ENCODE measurements around the gene CDHR1.

CDHR1 gene

DNA sequence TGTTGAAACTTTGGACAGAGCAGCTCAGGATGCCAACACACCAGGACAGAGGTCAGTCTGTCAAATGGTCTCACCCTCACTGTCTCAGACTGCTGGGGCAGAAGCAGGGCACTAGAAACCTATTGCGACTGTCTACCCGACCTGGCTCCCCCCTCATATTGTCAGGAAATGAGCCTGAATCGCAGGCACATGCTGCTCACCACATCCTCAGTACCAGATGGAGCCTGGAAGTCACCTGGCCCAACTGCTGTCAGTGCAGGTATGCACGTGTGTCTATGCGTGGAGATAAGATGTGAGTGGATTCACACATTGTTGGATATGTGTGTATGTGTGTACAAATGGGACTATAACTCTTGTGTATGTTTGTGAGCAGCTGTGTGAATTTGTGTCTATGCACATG, 3.2 kb upstream of the CDHR1 start:
- Histone ChIP-seq H3K4me1 (ENCODE audit: control insufficient read depth in 1 of 2, insufficient read depth in 2 of 2, low read length in 2 of 2) (peaks cover 0 to 10% of the 10 kb centered on the region in 2 donors), H3K27me3 (ENCODE audit: low read depth, low read length) (peaks cover 31% of the 10 kb centered on the region), H3K9me3 (ENCODE audit: control insufficient read depth in 1 of 2, low read length in 2 of 2) (no peaks in the 10 kb centered on the region), H3K36me3 (ENCODE audit: control insufficient read depth in 1 of 2, insufficient read depth in 2 of 2, low read length in 2 of 2) (no peaks in the 10 kb centered on the region), H3K27ac (ENCODE audit: low read length) (no peak overlapping the region), H3K4me3 (ENCODE audit: low read depth in 1 of 2, low read length in 2 of 2) (no peak overlapping the region)

DNA sequence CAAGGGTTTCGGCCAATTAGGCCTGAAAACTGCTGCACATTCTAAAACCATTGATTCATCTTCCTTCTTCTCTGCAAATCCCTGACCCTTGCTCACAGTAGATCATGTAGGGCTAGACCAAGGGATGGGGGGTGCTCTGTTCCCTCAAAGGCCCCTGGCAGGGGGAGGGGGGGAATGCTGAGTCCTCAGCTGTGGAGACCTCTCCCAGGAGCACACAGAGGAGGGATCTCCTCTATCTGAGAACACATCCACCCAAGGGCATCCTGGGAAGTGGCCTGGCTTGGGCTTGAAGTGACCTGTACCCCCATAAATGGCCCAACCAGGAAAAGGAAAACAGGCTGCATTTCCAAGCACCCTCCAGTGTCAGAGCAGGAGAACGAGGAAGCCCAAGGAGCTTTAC, 1.0 kb upstream of the CDHR1 start:
- Histone ChIP-seq H3K4me3 (ENCODE audit: low read depth in 1 of 2, low read length in 2 of 2) (no peak overlapping the region), H3K4me1 (ENCODE audit: control insufficient read depth in 1 of 2, insufficient read depth in 2 of 2, low read length in 2 of 2) (peaks cover 0 to 10% of the 10 kb centered on the region in 2 donors), H3K27me3 (ENCODE audit: low read depth, low read length) (peaks cover 35% of the 10 kb centered on the region), H3K9me3 (ENCODE audit: control insufficient read depth in 1 of 2, low read length in 2 of 2) (no peaks in the 10 kb centered on the region), H3K36me3 (ENCODE audit: control insufficient read depth in 1 of 2, insufficient read depth in 2 of 2, low read length in 2 of 2) (no peaks in the 10 kb centered on the region), H3K27ac (ENCODE audit: low read length) (no peak overlapping the region)

DNA sequence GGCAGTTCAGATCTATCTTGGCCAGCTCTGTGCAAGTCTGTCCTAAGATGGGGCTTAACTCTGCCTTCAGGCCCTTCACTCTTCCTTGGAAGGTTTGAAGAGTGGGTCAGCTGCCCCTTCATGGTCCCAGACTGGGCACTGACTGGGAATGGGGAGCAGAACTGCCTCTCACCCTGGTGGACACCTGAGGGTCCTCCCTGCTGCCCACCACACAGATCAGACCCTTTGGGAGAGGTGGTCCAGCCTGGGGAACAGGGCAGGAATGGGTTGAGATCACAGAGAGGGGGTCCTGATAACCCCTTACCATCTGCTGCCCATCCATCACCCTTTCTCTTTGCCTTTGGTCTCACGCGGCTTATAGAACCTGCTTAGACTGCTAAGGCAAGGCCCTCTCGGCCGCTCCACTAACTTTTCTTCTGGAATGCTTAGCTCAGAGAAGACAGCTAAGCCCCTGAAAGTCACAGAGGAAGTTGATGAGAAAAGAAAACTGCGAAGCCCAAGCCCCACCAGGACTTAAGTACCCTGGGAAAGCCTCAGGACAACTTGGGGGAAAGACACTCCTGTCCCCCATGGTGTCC, 402 bp upstream of the CDHR1 start:
- Histone ChIP-seq H3K27me3 (ENCODE audit: low read depth, low read length) (peaks cover 35% of the 10 kb centered on the region), H3K9me3 (ENCODE audit: control insufficient read depth in 1 of 2, low read length in 2 of 2) (no peaks in the 10 kb centered on the region), H3K27ac (ENCODE audit: low read length) (no peak overlapping the region), H3K4me3 (ENCODE audit: low read depth in 1 of 2, low read length in 2 of 2) (peak overlapping the region; percentile 30 to 67), H3K4me1 (ENCODE audit: control insufficient read depth in 1 of 2, insufficient read depth in 2 of 2, low read length in 2 of 2) (peaks cover 0 to 10% of the 10 kb centered on the region in 2 donors), H3K36me3 (ENCODE audit: control insufficient read depth in 1 of 2, insufficient read depth in 2 of 2, low read length in 2 of 2) (no peaks in the 10 kb centered on the region)

DNA sequence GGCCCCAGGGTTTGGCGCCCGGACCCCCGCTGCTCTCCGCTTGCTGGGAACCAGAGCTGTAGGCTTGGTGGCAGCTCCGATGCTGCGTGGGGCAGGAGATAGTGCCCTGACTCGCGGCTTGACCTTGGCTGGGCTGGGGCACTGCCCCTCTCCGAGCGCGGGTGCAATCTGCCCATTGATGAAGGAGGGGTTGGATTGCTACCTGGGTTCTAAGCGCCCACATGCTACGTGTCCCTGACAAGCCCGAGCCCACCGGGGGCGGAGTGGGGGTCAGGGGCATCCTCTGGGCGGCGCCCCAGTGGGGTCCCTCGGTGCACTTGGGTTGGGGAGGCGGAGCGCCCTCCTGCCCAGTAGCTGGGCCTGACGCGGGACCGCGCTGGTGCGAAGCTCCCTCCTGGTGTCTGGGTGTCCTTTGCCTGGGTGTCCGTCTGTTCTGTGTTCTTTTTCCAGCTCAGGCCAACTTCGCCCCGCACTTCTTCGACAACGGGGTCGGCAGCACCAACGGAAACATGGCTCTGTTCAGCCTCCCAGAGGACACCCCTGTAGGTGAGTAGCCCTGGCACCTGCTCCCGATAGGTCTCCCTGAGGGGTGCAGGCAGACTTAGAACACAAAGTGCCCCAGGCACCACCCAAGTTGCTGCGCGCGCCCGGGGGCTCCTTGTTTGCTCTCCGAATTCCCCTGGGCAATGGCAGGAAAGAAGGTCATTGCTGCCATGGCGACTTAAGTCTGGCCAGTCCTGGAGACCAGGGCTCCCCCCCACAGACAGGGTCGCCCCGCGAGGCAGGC, 900 bp downstream of the CDHR1 start:
- Histone ChIP-seq H3K27me3 (ENCODE audit: low read depth, low read length) (peaks cover 35% of the 10 kb centered on the region), H3K4me3 (ENCODE audit: low read depth in 1 of 2, low read length in 2 of 2) (peak overlapping the region; percentile 9 to 67), H3K36me3 (ENCODE audit: control insufficient read depth in 1 of 2, insufficient read depth in 2 of 2, low read length in 2 of 2) (no peaks in the 10 kb centered on the region), H3K9me3 (ENCODE audit: control insufficient read depth in 1 of 2, low read length in 2 of 2) (no peaks in the 10 kb centered on the region), H3K27ac (ENCODE audit: low read length) (no peak overlapping the region), H3K4me1 (ENCODE audit: control insufficient read depth in 1 of 2, insufficient read depth in 2 of 2, low read length in 2 of 2) (peaks cover 0 to 10% of the 10 kb centered on the region in 2 donors)

DNA sequence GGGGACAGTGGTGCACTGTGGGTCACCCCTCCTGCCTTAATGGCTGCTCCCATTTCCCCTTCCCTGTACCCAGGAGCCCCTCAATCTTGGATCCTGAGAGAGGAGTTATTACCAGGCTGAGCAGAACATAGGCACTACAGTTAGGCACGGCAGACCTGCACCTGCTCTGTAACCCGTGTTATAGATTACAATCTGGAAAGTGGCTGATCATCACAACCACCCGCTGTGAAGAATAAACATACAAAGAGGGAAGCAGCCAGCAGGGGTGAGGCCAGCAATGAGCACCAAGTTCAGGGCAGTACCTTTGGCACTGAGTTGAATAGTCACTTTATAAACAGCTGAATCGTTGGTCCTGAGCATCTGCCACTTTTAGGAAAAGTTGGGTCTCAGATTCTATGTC, 1.7 kb downstream of the CDHR1 start:
- Histone ChIP-seq H3K27me3 (ENCODE audit: low read depth, low read length) (peaks cover 35% of the 10 kb centered on the region), H3K4me3 (ENCODE audit: low read depth in 1 of 2, low read length in 2 of 2) (no peak overlapping the region), H3K36me3 (ENCODE audit: control insufficient read depth in 1 of 2, insufficient read depth in 2 of 2, low read length in 2 of 2) (no peaks in the 10 kb centered on the region), H3K4me1 (ENCODE audit: control insufficient read depth in 1 of 2, insufficient read depth in 2 of 2, low read length in 2 of 2) (peaks cover 0 to 10% of the 10 kb centered on the region in 2 donors), H3K27ac (ENCODE audit: low read length) (no peak overlapping the region), H3K9me3 (ENCODE audit: control insufficient read depth in 1 of 2, low read length in 2 of 2) (no peaks in the 10 kb centered on the region)

DNA sequence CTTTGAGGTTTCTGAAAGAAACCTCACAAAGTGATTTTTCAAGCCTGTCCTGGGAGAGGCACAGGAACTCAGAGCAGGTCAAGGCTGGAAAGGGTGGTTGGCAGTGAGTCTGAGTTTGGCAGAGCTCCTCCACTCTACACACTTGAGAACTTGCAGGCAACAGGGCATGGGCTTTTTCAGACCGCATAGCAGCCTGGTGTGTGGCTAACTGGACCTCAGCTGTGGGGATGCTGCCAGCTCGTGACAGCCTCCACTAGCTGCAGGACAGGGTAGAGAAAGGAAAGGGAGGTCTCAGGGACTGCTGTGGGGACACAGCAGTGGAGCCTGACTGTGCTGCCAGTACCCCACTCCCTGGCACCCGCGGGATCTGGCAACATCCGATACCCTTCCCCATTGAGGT, 2.6 kb downstream of the CDHR1 start:
- no peaks in the 10 kb centered on the region for H3K9me3 ChIP-seq (ENCODE audit: control insufficient read depth in 1 of 2, low read length in 2 of 2)
- H3K4me1 ChIP-seq (ENCODE audit: control insufficient read depth in 1 of 2, insufficient read depth in 2 of 2, low read length in 2 of 2), result peaks cover 0 to 10% of the 10 kb centered on the region in 2 donors
- no peaks in the 10 kb centered on the region for H3K36me3 ChIP-seq (ENCODE audit: control insufficient read depth in 1 of 2, insufficient read depth in 2 of 2, low read length in 2 of 2)
- H3K4me3 ChIP-seq (ENCODE audit: low read depth in 1 of 2, low read length in 2 of 2), result no peak overlapping the region
- H3K27ac ChIP-seq (ENCODE audit: low read length), result no peak overlapping the region
- peaks cover 31% of the 10 kb centered on the region for H3K27me3 ChIP-seq (ENCODE audit: low read depth, low read length)

DNA sequence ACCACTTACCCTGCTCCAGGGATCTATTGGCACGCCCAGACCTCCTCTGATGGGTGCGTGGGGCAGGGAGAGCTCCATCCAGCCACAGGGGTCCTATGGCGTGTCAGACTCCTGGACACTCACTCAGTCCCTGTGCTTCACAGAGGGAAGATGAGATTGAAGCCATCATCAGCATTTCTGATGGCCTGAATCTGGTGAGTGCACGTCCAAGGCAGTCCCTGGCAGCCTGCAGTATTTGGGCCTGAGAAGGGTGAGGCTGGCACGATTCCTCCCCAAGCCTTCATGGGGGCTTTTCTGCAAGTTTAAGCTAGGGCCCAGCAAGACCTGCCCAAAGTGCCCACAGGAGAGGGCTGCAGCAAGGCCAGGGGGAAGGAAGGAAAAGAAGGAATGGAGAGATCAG, 3.3 kb downstream of the CDHR1 start:
- H3K36me3 ChIP-seq (ENCODE audit: control insufficient read depth in 1 of 2, insufficient read depth in 2 of 2, low read length in 2 of 2), result no peaks in the 10 kb centered on the region
- H3K9me3 ChIP-seq (ENCODE audit: control insufficient read depth in 1 of 2, low read length in 2 of 2), result no peaks in the 10 kb centered on the region
- peaks cover 0 to 10% of the 10 kb centered on the region in 2 donors for H3K4me1 ChIP-seq (ENCODE audit: control insufficient read depth in 1 of 2, insufficient read depth in 2 of 2, low read length in 2 of 2)
- H3K27ac ChIP-seq (ENCODE audit: low read length), result no peak overlapping the region
- H3K27me3 ChIP-seq (ENCODE audit: low read depth, low read length), result peaks cover 31% of the 10 kb centered on the region
- no peak overlapping the region for H3K4me3 ChIP-seq (ENCODE audit: low read depth in 1 of 2, low read length in 2 of 2)

DNA sequence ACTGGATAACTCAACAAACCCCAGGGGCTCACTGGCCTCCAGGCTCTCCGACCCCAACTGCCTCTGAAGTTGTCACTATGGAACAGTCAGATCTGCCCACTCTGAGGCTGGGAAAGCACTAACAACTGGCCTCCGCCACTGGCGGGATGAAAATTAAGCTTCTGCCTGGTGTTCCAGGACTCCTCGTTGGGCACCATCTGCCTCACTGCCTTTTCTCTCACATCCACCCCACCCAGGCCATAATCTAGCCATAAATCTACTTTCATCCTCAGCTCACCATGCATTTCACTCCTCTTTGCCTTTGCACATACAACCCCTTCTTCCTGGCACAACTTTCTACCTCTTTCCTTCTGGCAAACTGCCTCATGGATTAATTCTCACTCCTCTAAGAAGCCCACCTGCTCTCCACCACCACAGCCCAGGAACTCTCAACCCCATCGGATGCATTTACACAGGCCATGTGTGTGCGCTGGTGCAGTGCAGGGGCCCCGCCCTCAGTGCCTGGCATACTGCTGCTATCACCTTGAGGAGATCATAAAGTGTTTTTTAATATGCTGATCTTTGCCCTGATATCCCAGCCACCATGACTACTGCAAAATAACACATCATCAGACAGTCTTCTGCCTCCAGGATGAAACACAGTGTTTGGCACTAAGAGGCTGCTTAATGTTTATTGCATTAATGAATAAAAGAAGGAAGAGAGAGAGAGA, 4.0 kb downstream of the CDHR1 start:
- no peak overlapping the region for H3K27ac ChIP-seq (ENCODE audit: low read length)
- H3K36me3 ChIP-seq (ENCODE audit: control insufficient read depth in 1 of 2, insufficient read depth in 2 of 2, low read length in 2 of 2), result no peaks in the 10 kb centered on the region
- H3K4me3 ChIP-seq (ENCODE audit: low read depth in 1 of 2, low read length in 2 of 2), result no peak overlapping the region
- H3K27me3 ChIP-seq (ENCODE audit: low read depth, low read length), result peaks cover 28% of the 10 kb centered on the region
- no peaks in the 10 kb centered on the region for H3K9me3 ChIP-seq (ENCODE audit: control insufficient read depth in 1 of 2, low read length in 2 of 2)
- peaks cover 0 to 10% of the 10 kb centered on the region in 2 donors for H3K4me1 ChIP-seq (ENCODE audit: control insufficient read depth in 1 of 2, insufficient read depth in 2 of 2, low read length in 2 of 2)

DNA sequence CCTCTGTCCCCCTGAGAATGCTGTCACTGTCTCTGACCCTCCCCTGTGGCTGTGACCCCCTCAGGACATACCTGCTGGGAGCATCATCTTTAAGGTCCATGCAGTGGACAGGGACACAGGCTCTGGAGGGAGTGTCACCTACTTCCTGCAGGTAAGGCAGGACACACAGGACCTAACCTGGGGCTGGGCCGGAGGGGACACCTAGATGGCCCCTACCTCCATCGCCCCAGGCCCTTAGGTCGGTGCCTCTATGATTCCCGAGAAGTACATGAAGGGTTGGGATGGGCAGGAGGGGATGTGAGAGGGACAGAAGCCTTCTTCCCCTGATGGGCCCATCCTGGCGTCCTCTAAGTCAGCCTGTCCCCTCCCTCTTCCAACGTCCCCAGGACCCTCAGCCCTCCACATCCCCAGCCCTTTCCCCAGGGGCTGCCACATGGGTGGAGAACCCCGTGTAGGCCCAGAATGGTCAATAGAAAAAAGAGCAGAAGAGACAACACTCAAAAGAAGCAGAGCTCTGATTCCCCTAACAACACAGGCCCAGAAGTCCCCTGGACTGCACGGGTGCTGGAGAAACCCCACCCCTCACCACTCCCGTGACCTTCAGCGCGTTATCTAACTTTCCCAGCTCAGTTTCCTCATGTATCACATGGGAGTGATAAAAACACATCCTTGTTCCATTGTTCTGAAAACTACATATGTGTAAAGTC, 6.4 kb downstream of the CDHR1 start:
- H3K27ac ChIP-seq (ENCODE audit: low read length), result no peak overlapping the region
- no peaks in the 10 kb centered on the region for H3K36me3 ChIP-seq (ENCODE audit: control insufficient read depth in 1 of 2, insufficient read depth in 2 of 2, low read length in 2 of 2)
- H3K4me1 ChIP-seq (ENCODE audit: control insufficient read depth in 1 of 2, insufficient read depth in 2 of 2, low read length in 2 of 2), result no peaks in the 10 kb centered on the region
- peaks cover 8% of the 10 kb centered on the region for H3K27me3 ChIP-seq (ENCODE audit: low read depth, low read length)
- no peaks in the 10 kb centered on the region for H3K9me3 ChIP-seq (ENCODE audit: control insufficient read depth in 1 of 2, low read length in 2 of 2)
- no peak overlapping the region for H3K4me3 ChIP-seq (ENCODE audit: low read depth in 1 of 2, low read length in 2 of 2)

DNA sequence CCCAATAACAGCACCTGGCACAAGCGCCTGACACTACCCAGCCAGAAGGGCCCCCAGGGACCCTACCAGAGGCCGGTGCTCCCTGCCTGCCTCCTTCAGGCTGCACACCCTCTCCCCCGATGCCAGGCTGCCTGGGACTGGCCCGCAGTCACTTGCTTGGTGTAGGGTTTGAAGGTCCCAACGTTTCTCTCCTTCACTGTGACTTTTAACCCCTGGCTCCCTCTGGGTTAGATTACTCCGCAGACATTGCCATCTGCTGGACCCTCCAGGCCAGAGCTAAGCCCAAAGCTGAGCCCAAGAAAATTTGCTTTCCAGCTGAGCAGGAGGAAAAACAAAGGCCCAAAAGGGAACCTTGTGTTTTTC, 6.9 kb downstream of the CDHR1 start:
- Histone ChIP-seq H3K36me3 (ENCODE audit: control insufficient read depth in 1 of 2, insufficient read depth in 2 of 2, low read length in 2 of 2) (no peaks in the 10 kb centered on the region), H3K9me3 (ENCODE audit: control insufficient read depth in 1 of 2, low read length in 2 of 2) (no peaks in the 10 kb centered on the region), H3K27ac (ENCODE audit: low read length) (no peak overlapping the region), H3K4me3 (ENCODE audit: low read depth in 1 of 2, low read length in 2 of 2) (no peak overlapping the region), H3K4me1 (ENCODE audit: control insufficient read depth in 1 of 2, insufficient read depth in 2 of 2, low read length in 2 of 2) (no peaks in the 10 kb centered on the region), H3K27me3 (ENCODE audit: low read depth, low read length) (peaks cover 3% of the 10 kb centered on the region)

DNA sequence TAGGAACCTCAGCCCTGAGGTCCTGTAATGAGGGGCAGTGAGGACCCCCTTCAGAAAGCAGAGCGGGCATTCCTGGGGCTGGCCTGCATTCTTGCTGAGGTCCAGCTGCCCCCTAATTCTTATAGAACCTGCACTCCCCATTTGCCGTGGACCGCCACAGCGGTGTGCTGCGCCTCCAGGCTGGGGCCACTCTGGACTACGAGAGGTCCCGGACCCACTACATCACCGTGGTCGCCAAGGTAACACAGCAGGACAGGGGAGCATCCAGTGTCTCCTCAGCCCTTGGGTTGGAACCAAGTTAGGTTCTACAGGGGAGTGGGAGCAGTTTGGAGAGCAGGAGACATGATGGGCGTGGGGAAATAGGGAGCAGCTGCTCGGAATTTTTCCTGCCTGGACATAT, 7.3 kb downstream of the CDHR1 start:
- no peaks in the 10 kb centered on the region for H3K27me3 ChIP-seq (ENCODE audit: low read depth, low read length)
- H3K4me3 ChIP-seq (ENCODE audit: low read depth in 1 of 2, low read length in 2 of 2), result no peak overlapping the region
- H3K36me3 ChIP-seq (ENCODE audit: control insufficient read depth in 1 of 2, insufficient read depth in 2 of 2, low read length in 2 of 2), result no peaks in the 10 kb centered on the region
- no peaks in the 10 kb centered on the region for H3K9me3 ChIP-seq (ENCODE audit: control insufficient read depth in 1 of 2, low read length in 2 of 2)
- no peaks in the 10 kb centered on the region for H3K4me1 ChIP-seq (ENCODE audit: control insufficient read depth in 1 of 2, insufficient read depth in 2 of 2, low read length in 2 of 2)
- H3K27ac ChIP-seq (ENCODE audit: low read length), result no peak overlapping the region
